MM.1S (cell line): ENCODE data around the gene CYB561A3.

ENCODE experiments used
- EZH2 ChIP-seq: fragments of 300-600 bp; sonication (generic); optimal IDR thresholded peaks from 2 replicates; pipeline ENCODE3; 2017; ENCODE audit warnings: low read depth, mild to moderate bottlenecking, antibody characterized with exemption, low read length, mixed read lengths
- TF ChIP-seq, protein P1 (sequence below): fragments of 300-600 bp; sonication (generic); IDR thresholded peaks from 2 replicates; pipeline ENCODE4 v1.5.1; 2016; ENCODE audit warnings: antibody characterized with exemption, low read length, mixed read lengths

DNA sequence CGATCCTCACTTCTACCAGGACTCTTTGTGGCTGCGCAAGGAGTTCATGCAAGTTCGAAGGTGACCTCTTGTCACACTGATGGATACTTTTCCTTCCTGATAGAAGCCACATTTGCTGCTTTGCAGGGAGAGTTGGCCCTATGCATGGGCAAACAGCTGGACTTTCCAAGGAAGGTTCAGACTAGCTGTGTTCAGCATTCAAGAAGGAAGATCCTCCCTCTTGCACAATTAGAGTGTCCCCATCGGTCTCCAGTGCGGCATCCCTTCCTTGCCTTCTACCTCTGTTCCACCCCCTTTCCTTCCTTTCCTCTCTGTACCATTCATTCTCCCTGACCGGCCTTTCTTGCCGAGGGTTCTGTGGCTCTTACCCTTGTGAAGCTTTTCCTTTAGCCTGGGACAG lies 7.0 kb upstream of the CYB561A3 start:
- TF ChIP-seq, protein P1, sequence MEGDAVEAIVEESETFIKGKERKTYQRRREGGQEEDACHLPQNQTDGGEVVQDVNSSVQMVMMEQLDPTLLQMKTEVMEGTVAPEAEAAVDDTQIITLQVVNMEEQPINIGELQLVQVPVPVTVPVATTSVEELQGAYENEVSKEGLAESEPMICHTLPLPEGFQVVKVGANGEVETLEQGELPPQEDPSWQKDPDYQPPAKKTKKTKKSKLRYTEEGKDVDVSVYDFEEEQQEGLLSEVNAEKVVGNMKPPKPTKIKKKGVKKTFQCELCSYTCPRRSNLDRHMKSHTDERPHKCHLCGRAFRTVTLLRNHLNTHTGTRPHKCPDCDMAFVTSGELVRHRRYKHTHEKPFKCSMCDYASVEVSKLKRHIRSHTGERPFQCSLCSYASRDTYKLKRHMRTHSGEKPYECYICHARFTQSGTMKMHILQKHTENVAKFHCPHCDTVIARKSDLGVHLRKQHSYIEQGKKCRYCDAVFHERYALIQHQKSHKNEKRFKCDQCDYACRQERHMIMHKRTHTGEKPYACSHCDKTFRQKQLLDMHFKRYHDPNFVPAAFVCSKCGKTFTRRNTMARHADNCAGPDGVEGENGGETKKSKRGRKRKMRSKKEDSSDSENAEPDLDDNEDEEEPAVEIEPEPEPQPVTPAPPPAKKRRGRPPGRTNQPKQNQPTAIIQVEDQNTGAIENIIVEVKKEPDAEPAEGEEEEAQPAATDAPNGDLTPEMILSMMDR, result no peak
- TF ChIP-seq EZH2, result no peak
